ENCODE data around the gene PTPN14. TPM values are rescaled to one million over a fixed set of nuclear protein-coding genes. Genes with fewer than 3 reads are reported as not detected.
"Not testable (repeated sequence)": the region's sequence is repeated elsewhere in the genome, so short reads cannot be mapped to it uniquely, and the experiment has no call there.

PTPN14 gene
- polyA plus RNA-seq, 4 donors: 0.45 to 6.1 (median 3.2) TPM

DNA sequence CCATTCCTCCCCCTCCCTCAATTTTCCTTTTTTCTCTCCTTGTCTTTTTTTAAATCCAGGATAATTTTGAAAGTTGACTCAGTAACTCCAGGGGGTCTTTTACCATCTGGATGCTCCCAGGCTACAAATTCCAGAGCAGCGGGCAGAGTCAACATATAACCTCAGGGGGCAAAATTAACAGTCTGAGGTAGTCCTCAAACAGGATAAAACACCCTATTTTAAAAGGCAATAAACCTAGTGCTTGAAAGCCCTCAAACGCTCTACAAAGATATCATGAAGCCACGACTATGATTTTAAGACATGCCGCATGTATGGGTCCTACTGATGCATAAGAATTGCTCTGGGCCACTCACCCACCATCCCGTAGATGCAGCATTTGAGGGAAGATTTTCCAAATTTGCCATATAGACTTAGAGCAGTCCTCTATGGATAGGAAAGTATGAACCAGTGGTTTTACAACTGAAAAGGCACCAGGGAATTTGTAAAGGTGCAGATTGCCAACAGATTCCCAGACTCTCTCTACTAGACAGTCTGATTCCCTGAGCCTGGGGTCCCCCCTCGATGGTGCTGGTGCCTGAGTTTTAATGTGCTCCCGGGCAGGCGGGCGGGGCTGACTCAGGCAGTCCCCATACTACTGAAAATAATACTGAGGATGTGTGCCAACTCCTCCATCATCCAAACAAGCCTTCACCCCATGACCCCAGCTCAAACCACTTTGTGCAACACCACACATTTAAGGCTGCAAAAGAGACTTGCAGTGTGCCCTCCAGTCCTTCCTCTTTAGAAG, 37.2 kb downstream of the PTPN14 start:
- Histone ChIP-seq H3K9me3 (ENCODE audit: control insufficient read depth in 2 of 2, insufficient read depth in 1 of 2, low read depth in 1 of 2, low read length in 1 of 2) (peaks cover 0 to under 1% of the 10 kb centered on the region in 2 donors), H3K27ac (ENCODE audit: low read depth in 1 of 3, low read length in 2 of 3) (no peak overlapping the region), H3K27me3 (ENCODE audit: control insufficient read depth in 3 of 3, insufficient read depth in 3 of 3, low read length in 3 of 3) (peaks cover 0 to 1% (median 0%) of the 10 kb centered on the region in 3 donors), H3K4me3 (ENCODE audit: low read depth in 1 of 3, low read length in 3 of 3) (no peak overlapping the region), H3K4me1 (ENCODE audit: control insufficient read depth in 3 of 3, insufficient read depth in 2 of 3, low read depth in 1 of 3, low read length in 2 of 3) (peaks cover 0 to 15% (median 5%) of the 10 kb centered on the region in 3 donors), H3K36me3 (ENCODE audit: control insufficient read depth in 3 of 3, insufficient read depth in 2 of 3, low read depth in 1 of 3, low read length in 3 of 3) (no peaks in the 10 kb centered on the region)
- DNase-seq (no peak), FAIRE-seq (no peak)
- 78 to 85% (median 78%) methylated on average over 9 of the region's 9 CpGs for WGBS, 3 donors

DNA sequence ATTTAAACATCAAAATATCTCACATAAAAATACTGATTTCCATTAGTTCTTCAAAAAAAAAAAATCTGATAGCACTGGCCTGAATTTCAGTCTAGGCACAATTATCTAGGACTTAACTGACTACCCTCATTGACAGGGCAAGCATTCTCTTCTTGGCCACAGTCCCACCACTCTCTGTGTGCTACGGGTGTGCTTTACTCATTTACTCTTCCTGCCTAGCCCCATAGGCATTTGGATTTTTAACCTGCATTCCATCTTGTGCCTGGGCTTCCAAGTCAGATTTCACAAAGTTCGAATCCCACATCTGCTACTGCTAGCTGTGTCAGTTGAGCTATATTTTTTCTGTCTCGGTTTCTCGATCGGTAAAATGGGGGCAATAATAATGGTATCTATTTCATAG, 38.0 kb downstream of the PTPN14 start:
- FAIRE-seq (no peak), DNase-seq (no peak)
- H3K4me3 ChIP-seq (ENCODE audit: low read depth in 1 of 3, low read length in 3 of 3): no peak overlapping the region
- H3K36me3 ChIP-seq (ENCODE audit: control insufficient read depth in 3 of 3, insufficient read depth in 2 of 3, low read depth in 1 of 3, low read length in 3 of 3): no peaks in the 10 kb centered on the region
- WGBS, 3 donors: 80 to 87% (median 85%) methylated on average over 5 of the region's 5 CpGs
- H3K4me1 ChIP-seq (ENCODE audit: control insufficient read depth in 3 of 3, insufficient read depth in 2 of 3, low read depth in 1 of 3, low read length in 2 of 3): peaks cover 0 to 15% (median 5%) of the 10 kb centered on the region in 3 donors
- H3K9me3 ChIP-seq (ENCODE audit: control insufficient read depth in 2 of 2, insufficient read depth in 1 of 2, low read depth in 1 of 2, low read length in 1 of 2): peaks cover 0 to 2% of the 10 kb centered on the region in 2 donors
- H3K27me3 ChIP-seq (ENCODE audit: control insufficient read depth in 3 of 3, insufficient read depth in 3 of 3, low read length in 3 of 3): peaks cover 0 to 1% (median 0%) of the 10 kb centered on the region in 3 donors
- H3K27ac ChIP-seq (ENCODE audit: low read depth in 1 of 3, low read length in 2 of 3): no peak overlapping the region

DNA sequence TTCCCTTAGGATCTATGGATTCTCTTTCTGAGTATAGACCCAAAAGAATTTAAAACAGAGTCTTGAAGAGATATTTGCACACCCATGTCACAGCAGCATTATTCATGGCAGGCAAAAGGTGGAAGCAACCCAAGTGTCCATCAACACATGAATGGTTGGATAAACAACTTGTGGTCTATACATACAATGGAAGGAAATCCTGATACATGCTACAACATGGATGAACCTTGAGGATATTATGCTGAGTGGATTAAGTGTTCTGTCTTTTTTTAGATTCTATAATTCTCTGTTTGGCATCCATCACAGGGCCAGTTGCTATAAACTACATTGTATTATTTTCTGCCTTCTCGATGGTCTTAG, 39.8 kb downstream of the PTPN14 start:
- DNase-seq (no peak), FAIRE-seq (no peak)
- Histone ChIP-seq H3K27ac (ENCODE audit: low read depth in 1 of 3, low read length in 2 of 3) (no peak overlapping the region), H3K27me3 (ENCODE audit: control insufficient read depth in 3 of 3, insufficient read depth in 3 of 3, low read length in 3 of 3) (peaks cover 0 to 1% (median 0%) of the 10 kb centered on the region in 3 donors), H3K9me3 (ENCODE audit: control insufficient read depth in 2 of 2, insufficient read depth in 1 of 2, low read depth in 1 of 2, low read length in 1 of 2) (peaks cover 0 to 2% of the 10 kb centered on the region in 2 donors), H3K4me3 (ENCODE audit: low read depth in 1 of 3, low read length in 3 of 3) (no peak overlapping the region), H3K4me1 (ENCODE audit: control insufficient read depth in 3 of 3, insufficient read depth in 2 of 3, low read depth in 1 of 3, low read length in 2 of 3) (peaks cover 1 to 12% (median 5%) of the 10 kb centered on the region in 3 donors), H3K36me3 (ENCODE audit: control insufficient read depth in 3 of 3, insufficient read depth in 2 of 3, low read depth in 1 of 3, low read length in 3 of 3) (no peaks in the 10 kb centered on the region)
- WGBS, 3 donors: 80 to 84% (median 82%) methylated on average over 1 of the region's 1 CpG

DNA sequence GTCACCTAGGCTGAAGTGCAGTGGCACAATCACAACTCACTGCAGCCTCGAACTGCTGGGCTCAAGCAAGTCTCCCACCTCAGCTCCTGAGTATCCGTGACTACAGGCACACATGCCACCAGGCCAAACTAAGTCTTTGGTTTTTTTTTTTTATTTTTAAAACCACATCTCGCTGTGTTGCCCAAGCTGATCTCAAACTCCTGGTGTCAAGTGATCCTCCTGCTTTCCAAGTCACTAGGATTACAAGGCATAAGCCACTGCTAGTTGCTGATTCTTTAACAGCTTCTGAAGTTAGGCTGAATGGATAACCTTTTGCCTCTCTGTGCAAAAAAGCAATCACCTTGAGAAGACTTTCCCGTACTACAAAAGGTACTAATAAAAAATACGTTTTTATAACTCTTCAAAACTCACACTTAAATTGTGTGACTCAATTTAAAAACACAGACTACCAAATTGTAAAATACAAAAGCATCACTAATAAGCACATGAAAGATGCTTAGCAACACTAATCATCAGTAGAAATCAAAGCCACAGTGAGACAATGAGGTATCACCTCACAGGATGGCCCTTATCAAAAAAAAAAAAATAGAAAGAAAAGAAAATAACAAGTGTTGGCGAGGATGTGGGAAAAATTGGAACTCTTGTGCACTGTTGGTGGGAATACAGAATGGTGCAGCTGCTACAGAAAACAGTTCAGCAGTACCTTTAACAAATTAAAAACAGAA, 40.3 kb downstream of the PTPN14 start:
- Histone ChIP-seq H3K36me3 (ENCODE audit: control insufficient read depth in 3 of 3, insufficient read depth in 2 of 3, low read depth in 1 of 3, low read length in 3 of 3) (no peaks in the 10 kb centered on the region), H3K27me3 (ENCODE audit: control insufficient read depth in 3 of 3, insufficient read depth in 3 of 3, low read length in 3 of 3) (peaks cover 0 to 1% (median 0%) of the 10 kb centered on the region in 3 donors), H3K4me3 (ENCODE audit: low read depth in 1 of 3, low read length in 3 of 3) (no peak overlapping the region), H3K4me1 (ENCODE audit: control insufficient read depth in 3 of 3, insufficient read depth in 2 of 3, low read depth in 1 of 3, low read length in 2 of 3) (peaks cover 4 to 11% (median 7%) of the 10 kb centered on the region in 3 donors), H3K9me3 (ENCODE audit: control insufficient read depth in 2 of 2, insufficient read depth in 1 of 2, low read depth in 1 of 2, low read length in 1 of 2) (peaks cover 0 to 2% of the 10 kb centered on the region in 2 donors), H3K27ac (ENCODE audit: low read depth in 1 of 3, low read length in 2 of 3) (no peak overlapping the region)
- 80 to 88% (median 85%) methylated on average over 6 of the region's 6 CpGs for WGBS, 3 donors
- DNase-seq (no peak), FAIRE-seq (no peak)

DNA sequence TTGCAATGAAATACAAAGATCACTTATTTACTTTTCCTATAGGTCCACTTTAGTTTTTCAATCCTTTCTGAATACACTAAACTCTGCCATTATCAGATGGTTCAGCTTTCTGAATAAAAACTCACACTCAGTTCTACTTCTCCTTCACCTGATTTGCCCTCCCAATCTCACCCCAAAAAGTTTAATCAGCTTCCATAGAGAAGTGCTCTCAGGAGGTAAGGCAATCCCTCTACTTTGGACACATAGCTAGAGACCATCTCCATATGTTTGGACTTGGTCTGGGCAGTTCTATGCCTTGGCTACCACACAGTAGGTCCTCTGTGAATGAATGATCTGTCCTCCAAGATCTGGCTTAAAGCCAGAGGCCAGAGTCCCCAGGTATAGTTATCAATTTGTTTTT, 40.9 kb downstream of the PTPN14 start:
- Histone ChIP-seq H3K4me1 (ENCODE audit: control insufficient read depth in 3 of 3, insufficient read depth in 2 of 3, low read depth in 1 of 3, low read length in 2 of 3) (peaks cover 5 to 8% (median 7%) of the 10 kb centered on the region in 3 donors), H3K9me3 (ENCODE audit: control insufficient read depth in 2 of 2, insufficient read depth in 1 of 2, low read depth in 1 of 2, low read length in 1 of 2) (peaks cover 0 to 2% of the 10 kb centered on the region in 2 donors), H3K27me3 (ENCODE audit: control insufficient read depth in 3 of 3, insufficient read depth in 3 of 3, low read length in 3 of 3) (peaks cover 0 to 1% (median 0%) of the 10 kb centered on the region in 3 donors), H3K36me3 (ENCODE audit: control insufficient read depth in 3 of 3, insufficient read depth in 2 of 3, low read depth in 1 of 3, low read length in 3 of 3) (no peaks in the 10 kb centered on the region), H3K27ac (ENCODE audit: low read depth in 1 of 3, low read length in 2 of 3) (no peak overlapping the region), H3K4me3 (ENCODE audit: low read depth in 1 of 3, low read length in 3 of 3) (no peak overlapping the region)
- no peak for DNase-seq
- no peak for FAIRE-seq

DNA sequence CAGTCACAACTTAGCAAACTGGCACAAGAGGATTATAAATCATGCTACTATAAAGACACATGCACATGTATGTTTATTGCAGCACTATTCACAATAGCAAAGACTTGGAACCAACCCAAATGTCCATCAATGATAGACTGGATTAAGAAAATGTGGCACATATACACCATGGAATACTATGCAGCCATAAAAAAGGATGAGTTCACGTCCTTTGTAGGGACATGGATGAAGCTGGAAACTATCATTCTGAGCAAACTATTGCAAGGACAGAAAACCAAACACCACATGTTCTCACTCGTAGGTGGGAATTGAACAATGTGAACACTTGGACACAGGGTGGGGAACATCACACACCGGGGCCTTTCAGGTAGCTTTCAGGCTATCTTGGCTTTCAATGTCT, 41.8 kb downstream of the PTPN14 start:
- H3K27me3 ChIP-seq (ENCODE audit: control insufficient read depth in 3 of 3, insufficient read depth in 3 of 3, low read length in 3 of 3); H3K4me3 ChIP-seq (ENCODE audit: low read depth in 1 of 3, low read length in 3 of 3); FAIRE-seq; H3K9me3 ChIP-seq (ENCODE audit: control insufficient read depth in 2 of 2, insufficient read depth in 1 of 2, low read depth in 1 of 2, low read length in 1 of 2); DNase-seq; H3K27ac ChIP-seq (ENCODE audit: low read depth in 1 of 3, low read length in 2 of 3); H3K4me1 ChIP-seq (ENCODE audit: control insufficient read depth in 3 of 3, insufficient read depth in 2 of 3, low read depth in 1 of 3, low read length in 2 of 3); H3K36me3 ChIP-seq (ENCODE audit: control insufficient read depth in 3 of 3, insufficient read depth in 2 of 3, low read depth in 1 of 3, low read length in 3 of 3): not testable (repeated sequence)
- WGBS, 3 donors: 86 to 95% (median 91%) methylated on average over 3 of the region's 3 CpGs

DNA sequence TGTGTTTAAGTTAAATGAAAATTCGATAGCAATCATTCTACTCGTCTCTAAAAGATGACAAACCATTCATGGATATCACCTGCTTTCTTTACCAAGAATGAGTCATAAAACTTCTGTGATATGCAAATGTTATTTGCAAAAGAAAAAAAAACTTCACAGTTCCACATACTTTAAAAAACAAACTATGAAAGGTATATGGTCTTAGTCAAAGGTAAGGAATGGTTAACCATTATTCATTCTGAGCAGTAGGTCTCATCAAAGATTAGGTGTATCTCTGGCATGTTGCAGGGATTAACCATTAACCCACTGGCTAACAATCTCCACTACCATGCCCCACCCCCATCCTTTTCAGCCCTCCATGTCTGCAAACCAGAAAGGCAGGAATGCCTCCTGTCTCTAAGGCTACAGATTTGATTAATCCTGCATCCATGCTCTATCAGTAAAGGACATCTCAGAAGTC, 44.4 kb downstream of the PTPN14 start:
- WGBS, 3 donors: 9 to 21% (median 15%) methylated on average over 2 of the region's 2 CpGs
- peaks cover 0 to 2% of the 10 kb centered on the region in 2 donors for H3K9me3 ChIP-seq (ENCODE audit: control insufficient read depth in 2 of 2, insufficient read depth in 1 of 2, low read depth in 1 of 2, low read length in 1 of 2)
- no peak overlapping the region for H3K4me3 ChIP-seq (ENCODE audit: low read depth in 1 of 3, low read length in 3 of 3)
- no peaks in the 10 kb centered on the region for H3K27me3 ChIP-seq (ENCODE audit: control insufficient read depth in 3 of 3, insufficient read depth in 3 of 3, low read length in 3 of 3)
- DNase-seq (peak; percentile 81 to 89), FAIRE-seq (no peak)
- peaks cover 2 to 8% (median 5%) of the 10 kb centered on the region in 3 donors for H3K4me1 ChIP-seq (ENCODE audit: control insufficient read depth in 3 of 3, insufficient read depth in 2 of 3, low read depth in 1 of 3, low read length in 2 of 3)
- no peak overlapping the region for H3K27ac ChIP-seq (ENCODE audit: low read depth in 1 of 3, low read length in 2 of 3)
- H3K36me3 ChIP-seq (ENCODE audit: control insufficient read depth in 3 of 3, insufficient read depth in 2 of 3, low read depth in 1 of 3, low read length in 3 of 3): no peaks in the 10 kb centered on the region

DNA sequence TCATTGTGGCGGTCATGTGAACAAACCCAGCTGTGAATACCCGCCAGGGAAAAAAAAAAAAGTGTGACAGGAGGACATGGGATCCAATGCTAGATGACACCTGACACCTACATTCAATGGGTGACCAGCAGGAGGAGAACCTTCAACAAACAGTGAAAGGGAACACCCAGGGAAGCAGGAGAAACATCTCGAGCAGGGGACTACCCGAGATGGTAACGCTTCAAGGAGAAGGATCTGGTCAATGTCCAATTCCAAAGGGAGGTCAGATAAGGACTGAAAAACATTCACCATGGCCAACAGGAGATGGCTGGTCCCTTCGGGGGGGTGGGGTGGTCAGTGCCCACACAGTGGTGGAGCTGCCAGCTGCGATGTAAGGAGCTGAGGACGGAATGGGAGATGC, 46.3 kb downstream of the PTPN14 start:
- FAIRE-seq (no peak), DNase-seq (peak; percentile 11 to 12)
- Histone ChIP-seq H3K27ac (ENCODE audit: low read depth in 1 of 3, low read length in 2 of 3) (no peak overlapping the region), H3K36me3 (ENCODE audit: control insufficient read depth in 3 of 3, insufficient read depth in 2 of 3, low read depth in 1 of 3, low read length in 3 of 3) (no peaks in the 10 kb centered on the region), H3K4me1 (ENCODE audit: control insufficient read depth in 3 of 3, insufficient read depth in 2 of 3, low read depth in 1 of 3, low read length in 2 of 3) (peaks cover 2 to 8% (median 5%) of the 10 kb centered on the region in 3 donors), H3K9me3 (ENCODE audit: control insufficient read depth in 2 of 2, insufficient read depth in 1 of 2, low read depth in 1 of 2, low read length in 1 of 2) (peaks cover 0 to 2% of the 10 kb centered on the region in 2 donors), H3K4me3 (ENCODE audit: low read depth in 1 of 3, low read length in 3 of 3) (no peak overlapping the region), H3K27me3 (ENCODE audit: control insufficient read depth in 3 of 3, insufficient read depth in 3 of 3, low read length in 3 of 3) (no peaks in the 10 kb centered on the region)
- 63 to 84% (median 70%) methylated on average over 8 of the region's 8 CpGs for WGBS, 3 donors

Data from small intestine (tissue), 7 donors.